GM12878 (cell line): Measurements from ENCODE around the gene ANP32B. TPM values are rescaled to one million over a fixed set of nuclear protein-coding genes. Genes with fewer than 3 reads are reported as not detected.

Experiments used
- ATAC-seq: fragments of 200-7000 bp; cut with Tn5 transposase; 3 replicates; pipeline ENCODE4 v1.9.1; 2020; ENCODE audit warnings: mild to moderate bottlenecking, moderate library complexity
- BruUV-seq: library from RNA; stranded (reverse); fragments of 400-500 nt; replicated peaks from 2 replicates; lab custom pipeline; 2021; lab: Mats Ljungman, UMichigan
- CTCF ChIA-PET: fragments of 300-600 bp; sonication (Branson Sonifier 250); formaldehyde crosslinking; extraction: SDS; loops from one replicate; lab custom pipeline; 2021; ENCODE audit warnings: inconsistent platforms; lab: Yijun Ruan, JAX
- POLR2A ChIA-PET: fragments of 350-600 bp; formaldehyde crosslinking; extraction: SDS; loops from one replicate; lab custom pipeline; 2021; ENCODE audit warnings: inconsistent platforms; lab: Charles Lee
- RAD21 ChIA-PET: fragments of 300-600 bp; sonication (Branson Sonifier 250); formaldehyde crosslinking; loops from one replicate; lab custom pipeline; 2023; ENCODE audit warnings: antibody characterized with exemption; ENCODE audit not compliant: unreplicated experiment; lab: Charles Lee
- SMC1A ChIA-PET: fragments of 300-600 bp; sonication (Branson Sonifier 250); formaldehyde crosslinking; loops from one replicate; lab custom pipeline; 2023; ENCODE audit not compliant: unreplicated experiment, uncharacterized antibody; lab: Charles Lee
- DNase-seq: peaks from one replicate; pipeline ENCODE4 v3.0.0-alpha.2; 2011; ENCODE audit warnings: low read depth, low spot score
- FAIRE-seq: peaks from 3 replicates; lab custom pipeline; 2011; peaks lifted over from hg19 to GRCh38; lab: Jason Lieb, UNC
- H2AFZ ChIP-seq: 2 replicates; pipeline ENCODE4 v1.6.0; 2011; ENCODE audit warnings: low read depth, low read length, control low read depth; ENCODE audit not compliant: control insufficient read depth
- H3K27ac ChIP-seq: 2 replicates; pipeline ENCODE4 v1.5.1; 2011; ENCODE audit warnings: control low read depth; ENCODE audit not compliant: control insufficient read depth, insufficient read depth
- H3K27me3 ChIP-seq, 2 experiments: replicated peaks in 1 of 2; 2 replicates each; pipeline versions ENCODE4 v1.6.0 to v1.6.1; 2011; ENCODE audit warnings: low read length in 1 of 2; ENCODE audit not compliant: control insufficient read depth in 2 of 2, insufficient read depth in 2 of 2
- H3K36me3 ChIP-seq, 2 experiments: 2 replicates each; pipeline ENCODE4 v1.5.1; 2011; ENCODE audit warnings: low read length in 1 of 2; ENCODE audit not compliant: control insufficient read depth in 2 of 2, insufficient read depth in 2 of 2
- H3K4me1 ChIP-seq: 2 replicates; pipeline ENCODE4 v1.6.1; 2011; ENCODE audit warnings: mild to moderate bottlenecking, low read length, moderate library complexity, mixed read lengths; ENCODE audit not compliant: control insufficient read depth, insufficient read depth
- H3K4me2 ChIP-seq: 2 replicates; pipeline ENCODE4 v1.6.0; 2011; ENCODE audit warnings: control low read depth; ENCODE audit not compliant: control insufficient read depth, insufficient read depth
- H3K4me3 ChIP-seq: fragments of 200-600 bp; sonication (generic); 2 replicates; pipeline ENCODE4 v1.5.1; 2016
- H3K79me2 ChIP-seq: 2 replicates; pipeline ENCODE4 v1.6.0; 2011; ENCODE audit warnings: low read length; ENCODE audit not compliant: control insufficient read depth, insufficient read depth
- H3K9ac ChIP-seq: 2 replicates; pipeline ENCODE4 v1.8.0; 2011; ENCODE audit warnings: low read length, control low read depth, mixed read lengths; ENCODE audit not compliant: control insufficient read depth, insufficient read depth
- H3K9me3 ChIP-seq: replicated peaks from 3 replicates; pipeline ENCODE4 v1.5.1; 2011; ENCODE audit warnings: mild to moderate bottlenecking, low read length; ENCODE audit not compliant: control insufficient read depth, insufficient read depth
- H4K20me1 ChIP-seq: 2 replicates; pipeline ENCODE4 v1.6.0; 2011; ENCODE audit not compliant: control insufficient read depth, insufficient read depth
- BHLHE40 ChIP-seq, 2 experiments: fragments of 450-650 bp in 1 of 2; IDR thresholded peaks; 2 replicates each; pipeline ENCODE4 v1.6.1; 2011 to 2017; ENCODE audit warnings: low read depth in 2 of 2, borderline replicate concordance in 1 of 2, improper control_type of control experiment in 1 of 2, low read length in 1 of 2, mild to moderate bottlenecking in 1 of 2
- CREB1 ChIP-seq: IDR thresholded peaks from 2 replicates; pipeline ENCODE4 v1.6.1; 2012; ENCODE audit warnings: low read depth, mild to moderate bottlenecking, inconsistent platforms
- IKZF1 ChIP-seq: fragments of 450-650 bp; conservative IDR thresholded peaks from 2 replicates; pipeline ENCODE4 v1.6.1; 2017; ENCODE audit warnings: antibody characterized with exemption, mild to moderate bottlenecking
- IKZF2 ChIP-seq, 2 experiments: fragments of 450-650 bp; IDR thresholded peaks; 2 replicates each; pipeline ENCODE4 v1.6.1; 2017; ENCODE audit warnings: mild to moderate bottlenecking in 2 of 2, moderate library complexity in 2 of 2
- MXI1 ChIP-seq: fragments of 150-350 bp; IDR thresholded peaks from 2 replicates; pipeline ENCODE4 v1.6.1; 2011; ENCODE audit warnings: low read depth, mild to moderate bottlenecking, inconsistent platforms, low read length, improper control_type of control experiment
- NR2C1 ChIP-seq: fragments of 450-650 bp; IDR thresholded peaks from 2 replicates; pipeline ENCODE4 v1.6.1; 2017; ENCODE audit warnings: antibody characterized with exemption, mild to moderate bottlenecking, moderate library complexity
- NR2C2 ChIP-seq: IDR thresholded peaks from 2 replicates; pipeline ENCODE4 v1.6.1; 2011; ENCODE audit warnings: borderline replicate concordance, low read depth; ENCODE audit not compliant: control insufficient read depth, insufficient read length
- RCOR1 ChIP-seq: conservative IDR thresholded peaks from 2 replicates; pipeline ENCODE4 v1.6.1; 2012; ENCODE audit warnings: low read depth, low read length, improper control_type of control experiment
- whole genome bisulfite sequencing: methylation state at CpG from one replicate; pipeline ENCODE4 v1.1.6; 2016; ENCODE audit warnings: low lambda C conversion rate; ENCODE audit not compliant: insufficient replicate concordance, insufficient coverage; ENCODE audit errors: missing lambda C conversion rate; 5-methylcytosine and 5-hydroxymethylcytosine counted together
- in situ Hi-C: fragments of 300-500 bp; cut with MboI; formaldehyde crosslinking; loops from 9 replicates; pipeline ENCODE4 v1.14.3; 2018; ENCODE audit warnings: mixed read lengths
- intact Hi-C: fragments of 100-400 bp; cut with micrococcal nuclease; formaldehyde crosslinking; loops from one replicate; pipeline ENCODE4 v1.14.2; 2022; ENCODE audit not compliant: unreplicated experiment
- polyA plus RNA-seq, 11 experiments: library from polyadenylated mRNA; depleted of rRNA in 4 of 11; unstranded in 6 of 11; stranded (reverse) in 5 of 11; fragments of >200 nt; fragmentation: Nextera tagmentation in 4 of 11; fragmentation: Illumina TruSeq in 1 of 11; extraction: Ambion mirVana in 4 of 11; extraction: Trizol in 1 of 11; gene quantifications; 1 replicate in 1 of 11; 2 replicates in 10 of 11; pipeline versions ENCODE4 v1.2.1 to v1.2.3, GENCODE V29; 2011 to 2016; ENCODE audit warnings: inconsistent platforms in 2 of 11, missing spikeins in 2 of 11, low read depth in 1 of 11
- total RNA-seq, 4 experiments: library from RNA; depleted of rRNA in 3 of 4; stranded (reverse); fragments of >200 nt in 3 of 4; fragmentation: Illumina TruSeq in 1 of 4; extraction: Trizol in 1 of 4; gene quantifications; 2 replicates each; pipeline versions ENCODE4 v1.2.1 to v1.2.3, GENCODE V29; 2013 to 2021
- TF ChIP-seq, protein P1 (sequence below): fragments of 450-650 bp; IDR thresholded peaks from 2 replicates; pipeline ENCODE4 v1.6.1; 2017; ENCODE audit warnings: mild to moderate bottlenecking, moderate library complexity
- TF ChIP-seq, protein P2 (sequence below): fragments of 150-350 bp; IDR thresholded peaks from 2 replicates; pipeline ENCODE4 v1.6.1; 2016; ENCODE audit warnings: low read depth, low read length
- TF ChIP-seq, protein P3 (sequence below): fragments of 150-350 bp; IDR thresholded peaks from 2 replicates; pipeline ENCODE4 v1.6.1; 2014; ENCODE audit warnings: mild to moderate bottlenecking, low read depth, low read length

ANP32B gene
- total and polyA plus RNA-seq, 10 of the 15 experiments (the other 5 are each of a cell fraction or from before 2014, with no cell fraction given) = 24.5 to 419 (median 171) TPM

DNA sequence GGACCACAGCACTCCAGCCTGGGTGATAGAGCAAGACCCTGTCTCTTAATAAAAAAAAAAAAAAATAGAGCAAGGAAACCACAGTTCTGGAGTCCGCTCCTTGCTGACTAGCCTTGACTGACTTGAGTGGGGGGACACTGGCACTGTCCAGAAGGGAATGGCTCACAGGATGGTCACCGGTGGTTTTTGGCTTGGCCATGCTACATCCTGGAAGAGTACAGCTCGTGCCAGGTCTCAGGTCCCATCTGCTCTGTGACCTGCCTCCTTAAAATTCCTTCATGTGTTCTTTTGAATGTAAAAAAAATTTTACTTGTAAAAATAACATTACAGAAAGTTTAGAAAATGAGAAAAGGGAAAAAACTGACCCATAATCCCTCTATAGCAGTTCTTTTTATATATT lies 79.0 kb downstream of the ANP32B start (continued):
- no peak for TF ChIP-seq IKZF1
- TF ChIP-seq, all 136 proteins: peak for 0

DNA sequence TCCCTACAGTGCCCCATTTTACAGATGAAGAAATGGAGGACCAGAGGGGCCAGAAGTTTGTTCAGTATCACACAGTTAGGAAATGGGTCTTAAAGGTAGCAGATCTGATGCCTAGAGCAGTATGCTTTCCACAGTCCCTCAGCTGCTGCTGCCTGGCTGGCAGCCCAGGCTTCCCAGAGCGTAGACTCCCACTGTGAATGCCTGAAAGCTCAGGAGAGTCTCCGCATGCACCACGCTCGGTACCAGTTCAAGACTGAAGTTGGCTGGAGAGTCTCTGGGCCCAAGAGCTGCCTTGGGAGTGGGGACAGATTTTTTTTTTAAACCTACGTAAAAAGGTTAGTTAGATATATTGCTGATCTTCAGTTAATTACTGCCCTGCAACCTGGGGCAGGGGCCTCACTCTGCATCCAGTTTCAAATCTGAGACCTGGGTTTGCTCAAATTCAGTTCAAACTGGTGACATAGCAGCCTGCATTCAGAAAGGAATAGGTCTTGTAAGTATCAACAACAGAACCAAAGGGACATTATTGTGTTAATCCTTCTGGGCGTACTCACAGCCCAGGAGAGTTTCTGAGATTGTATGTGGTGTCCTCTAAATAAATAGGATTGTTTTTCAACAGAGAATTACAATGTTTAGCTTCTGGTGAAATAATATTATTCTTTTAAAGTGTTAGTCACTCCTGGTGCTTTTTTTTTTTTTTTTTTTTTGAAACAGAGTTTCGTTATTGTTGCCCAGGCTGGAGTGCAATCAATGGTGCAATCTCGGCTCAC lies 81.7 kb downstream of the ANP32B start:
- Histone ChIP-seq H3K27me3 (no peaks in the 10 kb centered on the region), H3K4me3 (no peak overlapping the region), H3K4me1 (0 out of 2 replicates have a peak, but pooled peaks cover 3% of the 10 kb centered on the region), H2AFZ (no peak overlapping the region), H3K27ac (no peak overlapping the region), H3K4me2 (no peak overlapping the region), H3K36me3 (peaks cover 7 to 24% of the 10 kb centered on the region in 2 experiments), H4K20me1 (no peaks in the 10 kb centered on the region), H3K9ac (no peak overlapping the region), H3K79me2 (peaks cover 8% of the 10 kb centered on the region), H3K9me3 (no peaks in the 10 kb centered on the region)
- FAIRE-seq = no peak
- in situ Hi-C loops = loop anchor here (25.0 kb wide), 1 partner anchor 722 kb away; the partner anchor contains the start of gene ANKS6
- SMC1A ChIA-PET = interaction anchor here (0.8 kb wide), 1 partner anchor 19 kb away, joined by 3 read pairs; no protein-coding TSS in a partner anchor
- BruUV-seq = TSS peak; percentile 15
- intact Hi-C loops = no loop called here
- RAD21 ChIA-PET = no interaction called here
- no peak for DNase-seq
- CTCF ChIA-PET = interaction anchor here (0.5 to 1.7 kb wide), 3 partner anchors 9 to 270 kb away, joined by 3 to 7 read pairs (median 3); no protein-coding TSS in a partner anchor
- 95% methylated on average over 8 of the region's 8 CpGs for WGBS
- ATAC-seq = no peak
- POLR2A ChIA-PET = interaction anchor here (0.7 kb wide), 2 partner anchors 15 to 29 kb away, joined by 3 to 4 read pairs; no protein-coding TSS in a partner anchor
- TF ChIP-seq, protein P1, sequence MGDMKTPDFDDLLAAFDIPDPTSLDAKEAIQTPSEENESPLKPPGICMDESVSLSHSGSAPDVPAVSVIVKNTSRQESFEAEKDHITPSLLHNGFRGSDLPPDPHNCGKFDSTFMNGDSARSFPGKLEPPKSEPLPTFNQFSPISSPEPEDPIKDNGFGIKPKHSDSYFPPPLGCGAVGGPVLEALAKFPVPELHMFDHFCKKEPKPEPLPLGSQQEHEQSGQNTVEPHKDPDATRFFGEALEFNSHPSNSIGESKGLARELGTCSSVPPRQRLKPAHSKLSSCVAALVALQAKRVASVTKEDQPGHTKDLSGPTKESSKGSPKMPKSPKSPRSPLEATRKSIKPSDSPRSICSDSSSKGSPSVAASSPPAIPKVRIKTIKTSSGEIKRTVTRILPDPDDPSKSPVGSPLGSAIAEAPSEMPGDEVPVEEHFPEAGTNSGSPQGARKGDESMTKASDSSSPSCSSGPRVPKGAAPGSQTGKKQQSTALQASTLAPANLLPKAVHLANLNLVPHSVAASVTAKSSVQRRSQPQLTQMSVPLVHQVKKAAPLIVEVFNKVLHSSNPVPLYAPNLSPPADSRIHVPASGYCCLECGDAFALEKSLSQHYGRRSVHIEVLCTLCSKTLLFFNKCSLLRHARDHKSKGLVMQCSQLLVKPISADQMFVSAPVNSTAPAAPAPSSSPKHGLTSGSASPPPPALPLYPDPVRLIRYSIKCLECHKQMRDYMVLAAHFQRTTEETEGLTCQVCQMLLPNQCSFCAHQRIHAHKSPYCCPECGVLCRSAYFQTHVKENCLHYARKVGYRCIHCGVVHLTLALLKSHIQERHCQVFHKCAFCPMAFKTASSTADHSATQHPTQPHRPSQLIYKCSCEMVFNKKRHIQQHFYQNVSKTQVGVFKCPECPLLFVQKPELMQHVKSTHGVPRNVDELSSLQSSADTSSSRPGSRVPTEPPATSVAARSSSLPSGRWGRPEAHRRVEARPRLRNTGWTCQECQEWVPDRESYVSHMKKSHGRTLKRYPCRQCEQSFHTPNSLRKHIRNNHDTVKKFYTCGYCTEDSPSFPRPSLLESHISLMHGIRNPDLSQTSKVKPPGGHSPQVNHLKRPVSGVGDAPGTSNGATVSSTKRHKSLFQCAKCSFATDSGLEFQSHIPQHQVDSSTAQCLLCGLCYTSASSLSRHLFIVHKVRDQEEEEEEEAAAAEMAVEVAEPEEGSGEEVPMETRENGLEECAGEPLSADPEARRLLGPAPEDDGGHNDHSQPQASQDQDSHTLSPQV = no peak
- TF ChIP-seq BHLHE40 (IDR thresholded peaks at IDR 0.05; ENCODE audit: borderline replicate concordance in 1 of 2, low read depth in 2 of 2, low read length in 1 of 2) (no peak), NR2C2 (no peak), NR2C1 (no peak), CREB1 (no peak), IKZF2 (IDR thresholded peaks at IDR 0.05) (no peak), MXI1 (no peak), RCOR1 (no peak)
- TF ChIP-seq, protein P2, sequence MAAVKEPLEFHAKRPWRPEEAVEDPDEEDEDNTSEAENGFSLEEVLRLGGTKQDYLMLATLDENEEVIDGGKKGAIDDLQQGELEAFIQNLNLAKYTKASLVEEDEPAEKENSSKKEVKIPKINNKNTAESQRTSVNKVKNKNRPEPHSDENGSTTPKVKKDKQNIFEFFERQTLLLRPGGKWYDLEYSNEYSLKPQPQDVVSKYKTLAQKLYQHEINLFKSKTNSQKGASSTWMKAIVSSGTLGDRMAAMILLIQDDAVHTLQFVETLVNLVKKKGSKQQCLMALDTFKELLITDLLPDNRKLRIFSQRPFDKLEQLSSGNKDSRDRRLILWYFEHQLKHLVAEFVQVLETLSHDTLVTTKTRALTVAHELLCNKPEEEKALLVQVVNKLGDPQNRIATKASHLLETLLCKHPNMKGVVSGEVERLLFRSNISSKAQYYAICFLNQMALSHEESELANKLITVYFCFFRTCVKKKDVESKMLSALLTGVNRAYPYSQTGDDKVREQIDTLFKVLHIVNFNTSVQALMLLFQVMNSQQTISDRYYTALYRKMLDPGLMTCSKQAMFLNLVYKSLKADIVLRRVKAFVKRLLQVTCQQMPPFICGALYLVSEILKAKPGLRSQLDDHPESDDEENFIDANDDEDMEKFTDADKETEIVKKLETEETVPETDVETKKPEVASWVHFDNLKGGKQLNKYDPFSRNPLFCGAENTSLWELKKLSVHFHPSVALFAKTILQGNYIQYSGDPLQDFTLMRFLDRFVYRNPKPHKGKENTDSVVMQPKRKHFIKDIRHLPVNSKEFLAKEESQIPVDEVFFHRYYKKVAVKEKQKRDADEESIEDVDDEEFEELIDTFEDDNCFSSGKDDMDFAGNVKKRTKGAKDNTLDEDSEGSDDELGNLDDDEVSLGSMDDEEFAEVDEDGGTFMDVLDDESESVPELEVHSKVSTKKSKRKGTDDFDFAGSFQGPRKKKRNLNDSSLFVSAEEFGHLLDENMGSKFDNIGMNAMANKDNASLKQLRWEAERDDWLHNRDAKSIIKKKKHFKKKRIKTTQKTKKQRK = no peak
- TF ChIP-seq, protein P3, sequence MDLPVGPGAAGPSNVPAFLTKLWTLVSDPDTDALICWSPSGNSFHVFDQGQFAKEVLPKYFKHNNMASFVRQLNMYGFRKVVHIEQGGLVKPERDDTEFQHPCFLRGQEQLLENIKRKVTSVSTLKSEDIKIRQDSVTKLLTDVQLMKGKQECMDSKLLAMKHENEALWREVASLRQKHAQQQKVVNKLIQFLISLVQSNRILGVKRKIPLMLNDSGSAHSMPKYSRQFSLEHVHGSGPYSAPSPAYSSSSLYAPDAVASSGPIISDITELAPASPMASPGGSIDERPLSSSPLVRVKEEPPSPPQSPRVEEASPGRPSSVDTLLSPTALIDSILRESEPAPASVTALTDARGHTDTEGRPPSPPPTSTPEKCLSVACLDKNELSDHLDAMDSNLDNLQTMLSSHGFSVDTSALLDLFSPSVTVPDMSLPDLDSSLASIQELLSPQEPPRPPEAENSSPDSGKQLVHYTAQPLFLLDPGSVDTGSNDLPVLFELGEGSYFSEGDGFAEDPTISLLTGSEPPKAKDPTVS = no peak
